ENCODE data around the gene KRT28.

DNA sequence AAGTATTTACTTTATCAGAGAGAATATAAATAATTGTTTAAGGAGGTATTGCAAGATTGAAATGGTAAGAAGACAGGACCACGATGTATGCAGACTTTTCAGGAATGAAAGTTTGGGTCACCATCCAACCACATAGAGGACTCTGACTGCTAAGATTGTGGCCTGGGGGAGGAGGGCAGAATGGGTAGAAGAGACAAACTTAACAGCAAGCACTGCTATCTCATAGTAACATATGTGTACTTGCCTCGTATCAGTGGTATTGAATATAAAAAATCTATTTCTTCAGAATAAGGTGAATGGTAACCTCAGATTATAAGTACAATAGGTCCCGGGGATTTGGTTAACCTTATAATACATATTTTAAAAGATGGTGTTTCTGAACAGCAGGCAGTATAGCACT lies 16.8 kb upstream of the KRT28 start:
- TF ChIP-seq CTCF (IDR thresholded peaks at IDR 0.05) (no peak), POLR2A (IDR thresholded peaks at IDR 0.05) (no peak)
